ENCODE results near the gene PPM1A.

The PPM1A gene

DNA sequence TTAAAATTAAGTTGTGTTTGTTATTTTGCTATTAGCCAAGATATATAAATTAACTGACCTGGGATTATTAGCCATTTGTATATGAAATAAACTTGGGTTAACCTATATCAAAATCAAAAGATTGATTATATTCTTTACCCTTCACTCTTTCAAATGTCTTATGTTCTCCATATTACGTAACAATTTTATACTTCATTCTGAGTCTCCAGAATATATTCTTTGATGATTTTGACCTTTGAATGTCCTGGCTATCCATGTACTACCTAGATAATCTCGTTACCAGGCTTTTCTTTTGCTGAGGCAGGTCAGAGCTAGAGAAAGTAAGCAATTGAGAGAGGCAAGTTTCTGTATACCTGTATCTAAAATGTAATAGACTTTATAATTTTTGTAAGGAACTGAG lies 3.6 kb downstream of the PPM1A start:
- ChIA-PET CTCF (no interaction called here), POLR2A (ENCODE audit: low non-redundant PET) (no interaction called here)
- no peak for DNase-seq (ENCODE audit: low spot score)
- no peak overlapping the region for H3K27ac ChIP-seq
- TF ChIP-seq, protein P1, sequence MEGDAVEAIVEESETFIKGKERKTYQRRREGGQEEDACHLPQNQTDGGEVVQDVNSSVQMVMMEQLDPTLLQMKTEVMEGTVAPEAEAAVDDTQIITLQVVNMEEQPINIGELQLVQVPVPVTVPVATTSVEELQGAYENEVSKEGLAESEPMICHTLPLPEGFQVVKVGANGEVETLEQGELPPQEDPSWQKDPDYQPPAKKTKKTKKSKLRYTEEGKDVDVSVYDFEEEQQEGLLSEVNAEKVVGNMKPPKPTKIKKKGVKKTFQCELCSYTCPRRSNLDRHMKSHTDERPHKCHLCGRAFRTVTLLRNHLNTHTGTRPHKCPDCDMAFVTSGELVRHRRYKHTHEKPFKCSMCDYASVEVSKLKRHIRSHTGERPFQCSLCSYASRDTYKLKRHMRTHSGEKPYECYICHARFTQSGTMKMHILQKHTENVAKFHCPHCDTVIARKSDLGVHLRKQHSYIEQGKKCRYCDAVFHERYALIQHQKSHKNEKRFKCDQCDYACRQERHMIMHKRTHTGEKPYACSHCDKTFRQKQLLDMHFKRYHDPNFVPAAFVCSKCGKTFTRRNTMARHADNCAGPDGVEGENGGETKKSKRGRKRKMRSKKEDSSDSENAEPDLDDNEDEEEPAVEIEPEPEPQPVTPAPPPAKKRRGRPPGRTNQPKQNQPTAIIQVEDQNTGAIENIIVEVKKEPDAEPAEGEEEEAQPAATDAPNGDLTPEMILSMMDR (conservative IDR thresholded peaks at IDR 0.05; ENCODE audit: low read depth), result no peak

- no peak overlapping the region for H3K27ac ChIP-seq
- ChIA-PET CTCF (no interaction called here), POLR2A (ENCODE audit: low non-redundant PET) (no interaction called here)
- no peak for DNase-seq (ENCODE audit: low spot score)
- TF ChIP-seq, protein P1 (conservative IDR thresholded peaks at IDR 0.05; ENCODE audit: low read depth), result no peak
These were observed 4.6 kb downstream of the PPM1A start for GRCh38 chr14:60253649-60254048.

DNA sequence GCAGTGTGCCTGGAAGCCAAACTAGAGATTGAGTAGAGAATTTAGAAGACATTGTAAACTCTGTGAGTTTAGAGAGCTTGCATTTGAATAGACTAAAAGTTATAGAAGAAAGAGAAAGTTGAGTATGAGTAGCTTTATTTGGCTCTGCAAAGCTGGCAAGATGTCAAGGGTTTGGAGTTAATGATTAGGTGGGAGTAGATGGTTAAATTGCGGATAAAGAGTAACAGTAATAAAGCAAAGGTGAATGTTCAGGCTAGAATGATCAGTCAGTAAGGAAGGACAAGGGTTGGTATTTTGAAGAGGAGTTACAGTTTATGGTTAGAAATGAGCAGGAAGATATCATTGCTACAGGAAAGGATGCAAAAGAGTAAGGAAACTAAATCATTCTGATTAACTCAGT lies 5.2 kb downstream of the PPM1A start:
- ChIA-PET CTCF (interaction anchor here (0.5 kb wide), 1 partner anchor 16 kb away, joined by 4 read pairs; no protein-coding TSS in a partner anchor), POLR2A (ENCODE audit: low non-redundant PET) (no interaction called here)
- no peak for DNase-seq (ENCODE audit: low spot score)
- TF ChIP-seq, protein P1 (conservative IDR thresholded peaks at IDR 0.05; ENCODE audit: low read depth), result no peak
- H3K27ac ChIP-seq, result no peak overlapping the region

DNA sequence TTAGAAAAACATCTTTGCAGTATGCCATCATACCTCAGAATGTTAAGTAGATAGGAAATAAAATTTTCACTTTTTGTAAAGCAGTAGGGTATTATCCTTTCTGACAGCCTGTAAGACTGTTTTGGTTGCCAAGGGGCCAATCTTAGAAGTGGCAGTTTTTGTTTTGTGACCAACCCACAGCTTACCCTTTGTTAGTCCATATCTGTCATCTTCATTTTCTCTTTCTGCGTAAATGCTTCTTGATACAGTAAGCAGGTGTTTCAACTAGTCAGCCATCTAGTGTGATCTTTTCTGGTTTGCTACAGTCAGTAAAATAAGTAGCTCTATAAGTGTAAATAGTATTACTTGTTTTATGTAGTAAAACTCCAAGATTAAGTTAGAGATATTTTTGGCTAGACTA lies 8.8 kb downstream of the PPM1A start:
- ChIA-PET POLR2A (ENCODE audit: low non-redundant PET) (no interaction called here), CTCF (no interaction called here)
- no peak for DNase-seq (ENCODE audit: low spot score)
- no peak overlapping the region for H3K27ac ChIP-seq
- TF ChIP-seq, protein P1 (conservative IDR thresholded peaks at IDR 0.05; ENCODE audit: low read depth), result no peak

- DNase-seq (ENCODE audit: low spot score), result no peak
- no peak overlapping the region for H3K27ac ChIP-seq
- POLR2A ChIA-PET (ENCODE audit: low non-redundant PET), result no interaction called here
- CTCF ChIA-PET, result no interaction called here
- TF ChIP-seq, protein P1 (conservative IDR thresholded peaks at IDR 0.05; ENCODE audit: low read depth), result no peak
These were observed 16.1 kb downstream of the PPM1A start for GRCh38 chr14:60265163-60265562.

- H3K27ac ChIP-seq, result no peak overlapping the region
- POLR2A ChIA-PET (ENCODE audit: low non-redundant PET), result no interaction called here
- peak; percentile 45 for DNase-seq (ENCODE audit: low spot score)
- CTCF ChIA-PET, result interaction anchor here (0.5 to 1.0 kb wide), 2 partner anchors 9 to 445 kb away, joined by 3 to 8 read pairs; no protein-coding TSS in a partner anchor
- TF ChIP-seq, protein P1 (conservative IDR thresholded peaks at IDR 0.05; ENCODE audit: low read depth), result peak; percentile 32; the same call in 1 of the 2 replicates
These were observed 17.3 kb downstream of the PPM1A start for GRCh38 chr14:60266021-60266937.
